Endothelial cell of umbilical vein (primary cell): ENCODE results near the gene P2RX1. TPM values are rescaled to one million over a fixed set of nuclear protein-coding genes. Genes with fewer than 3 reads are reported as not detected.
"Not testable (repeated sequence)": the region's sequence is repeated elsewhere in the genome, so short reads cannot be mapped to it uniquely, and the experiment has no call there.

ENCODE experiments used
- BruUV-seq: library from RNA; stranded (reverse); fragments of 400-500 nt; replicated peaks from 2 replicates; lab custom pipeline; 2021; lab: Mats Ljungman, UMichigan
- CTCF ChIA-PET: fragments of 300-600, 350-600 bp; sonication (Branson Sonifier 250); formaldehyde crosslinking; loops from one replicate; lab custom pipeline; 2021; ENCODE audit warnings: antibody characterized with exemption, inconsistent platforms; lab: Charles Lee
- POLR2A ChIA-PET: fragments of 300-600, 350-600 bp; sonication (Branson Sonifier 250); formaldehyde crosslinking; loops from one replicate; lab custom pipeline; 2021; ENCODE audit warnings: antibody characterized with exemption, inconsistent platforms; lab: Charles Lee
- DNase-seq: peaks from one replicate; pipeline ENCODE4 v3.0.0-alpha.2; 2011; ENCODE audit warnings: low read depth, low spot score
- FAIRE-seq: peaks from 2 replicates; lab custom pipeline; 2011; peaks lifted over from hg19 to GRCh38; lab: Jason Lieb, UNC
- H2AFZ ChIP-seq: 2 replicates; pipeline ENCODE4 v1.6.0; 2012; ENCODE audit warnings: low read depth, low read length, control low read depth, inconsistent platforms
- H3K27ac ChIP-seq: 2 replicates; pipeline ENCODE4 v1.5.1; 2011; ENCODE audit warnings: low read depth, mild to moderate bottlenecking, control low read depth, low read length, moderate library complexity; ENCODE audit not compliant: insufficient read depth
- H3K27me3 ChIP-seq, 2 experiments: 2 replicates each; pipeline versions ENCODE4 v1.6.0 to v1.6.1; 2011; ENCODE audit warnings: low read length in 2 of 2, mixed read lengths in 1 of 2; ENCODE audit not compliant: control insufficient read depth in 2 of 2, insufficient read depth in 2 of 2
- H3K36me3 ChIP-seq, 2 experiments: 2 replicates in 1 of 2; 3 replicates in 1 of 2; pipeline ENCODE4 v1.5.1; 2011; ENCODE audit warnings: low read length in 2 of 2, mild to moderate bottlenecking in 1 of 2, moderate library complexity in 1 of 2; ENCODE audit not compliant: control insufficient read depth in 2 of 2, insufficient read depth in 2 of 2; ENCODE audit errors: extremely low read depth in 1 of 2
- H3K4me1 ChIP-seq: 3 replicates; pipeline ENCODE4 v1.5.1; 2011; ENCODE audit warnings: mild to moderate bottlenecking, low read length; ENCODE audit not compliant: control insufficient read depth, insufficient read depth; ENCODE audit errors: extremely low read depth
- H3K4me2 ChIP-seq: 2 replicates; pipeline ENCODE4 v1.6.1; 2011; ENCODE audit warnings: low read length, control low read depth, mixed read lengths; ENCODE audit not compliant: insufficient read depth
- H3K4me3 ChIP-seq, 3 experiments: fragments of 200-600 bp in 1 of 3; sonication (generic), shearing (Covaris generic) in 1 of 3; replicated peaks in 1 of 3; 2 replicates each; pipeline ENCODE4 v1.5.1; 2011 to 2016; ENCODE audit warnings: control low read depth in 3 of 3, low read length in 3 of 3, mild to moderate bottlenecking in 2 of 3, inconsistent platforms in 1 of 3, low read depth in 1 of 3, moderate library complexity in 1 of 3; ENCODE audit not compliant: insufficient read depth in 1 of 3
- H3K79me2 ChIP-seq: 2 replicates; pipeline ENCODE4 v1.6.0; 2012; ENCODE audit warnings: low read length, inconsistent platforms; ENCODE audit not compliant: control insufficient read depth, insufficient read depth
- H3K9ac ChIP-seq: replicated peaks from 2 replicates; pipeline ENCODE3; 2011; ENCODE audit warnings: low read length, control low read depth; ENCODE audit not compliant: insufficient read depth; ENCODE audit errors: extremely low read depth
- H3K9me1 ChIP-seq: replicated peaks from 3 replicates; pipeline ENCODE4 v1.6.0; 2011; ENCODE audit warnings: mild to moderate bottlenecking, low read length; ENCODE audit not compliant: control insufficient read depth, insufficient read depth; ENCODE audit errors: extremely low read depth
- H3K9me3 ChIP-seq: replicated peaks from 2 replicates; pipeline ENCODE4 v1.5.1; 2012; ENCODE audit warnings: low read length, inconsistent platforms; ENCODE audit not compliant: control insufficient read depth, insufficient read depth
- H4K20me1 ChIP-seq: replicated peaks from 2 replicates; pipeline ENCODE3; 2011; ENCODE audit warnings: mild to moderate bottlenecking, low read length; ENCODE audit not compliant: control insufficient read depth, insufficient read depth; ENCODE audit errors: extremely low read depth
- EZH2 ChIP-seq: IDR thresholded peaks from 2 replicates; pipeline ENCODE4 v1.6.1; 2012; ENCODE audit warnings: borderline replicate concordance, low read depth, mild to moderate bottlenecking, moderate library complexity, low read length, inconsistent platforms; ENCODE audit not compliant: severe bottlenecking
- GATA2 ChIP-seq: IDR thresholded peaks from 2 replicates; pipeline ENCODE4 v1.7.0; 2011; ENCODE audit warnings: low read depth, mild to moderate bottlenecking, moderate library complexity, mixed read lengths, low read length; ENCODE audit not compliant: insufficient read length, insufficient read depth
- JUN ChIP-seq: IDR thresholded peaks from 2 replicates; pipeline ENCODE4 v1.6.1; 2011; ENCODE audit warnings: borderline replicate concordance, low read depth; ENCODE audit not compliant: insufficient read length, insufficient read depth
- MYC ChIP-seq: IDR thresholded peaks from one replicate; pipeline ENCODE4 v1.6.1; 2011; ENCODE audit warnings: mild to moderate bottlenecking, low read depth, low read length
- POLR2A ChIP-seq: IDR thresholded peaks from 2 replicates; pipeline ENCODE4 v1.6.1; 2012; ENCODE audit warnings: low read depth, mild to moderate bottlenecking, control low read depth, low read length
- POLR2AphosphoS5 ChIP-seq: IDR thresholded peaks from 2 replicates; pipeline ENCODE4 v1.6.1; 2012; ENCODE audit warnings: low read depth, mild to moderate bottlenecking, control low read depth, low read length, moderate library complexity; ENCODE audit not compliant: insufficient read depth
- dilution Hi-C: fragments of 300-500 bp; cut with MboI; formaldehyde crosslinking; loops from one replicate; pipeline ENCODE4 v1.15.0; 2019; ENCODE audit warnings: low sequenced_read_pairs; ENCODE audit not compliant: extremely low pct_ligation_motif_present
- intact Hi-C: fragments of 100-400 bp; cut with micrococcal nuclease; formaldehyde crosslinking; loops from one replicate; pipeline ENCODE4 v1.10.0; 2022
- polyA plus RNA-seq, 4 experiments: library from polyadenylated mRNA; depleted of rRNA in 3 of 4; stranded (reverse) in 3 of 4; unstranded in 1 of 4; fragments of >200 nt; gene quantifications; 2 replicates each; pipeline versions ENCODE4 v1.2.1 to v1.2.3, GENCODE V29; 2011 to 2012; ENCODE audit warnings: missing spikeins in 1 of 4
- total RNA-seq: library from RNA; stranded (reverse); gene quantifications from 2 replicates; pipeline ENCODE4 v1.2.3, GENCODE V29; 2021

Gene P2RX1
- total and polyA plus RNA-seq, 2 donors (not counting 3 experiments of a cell fraction or from before 2014, with no cell fraction given), result not detected

DNA sequence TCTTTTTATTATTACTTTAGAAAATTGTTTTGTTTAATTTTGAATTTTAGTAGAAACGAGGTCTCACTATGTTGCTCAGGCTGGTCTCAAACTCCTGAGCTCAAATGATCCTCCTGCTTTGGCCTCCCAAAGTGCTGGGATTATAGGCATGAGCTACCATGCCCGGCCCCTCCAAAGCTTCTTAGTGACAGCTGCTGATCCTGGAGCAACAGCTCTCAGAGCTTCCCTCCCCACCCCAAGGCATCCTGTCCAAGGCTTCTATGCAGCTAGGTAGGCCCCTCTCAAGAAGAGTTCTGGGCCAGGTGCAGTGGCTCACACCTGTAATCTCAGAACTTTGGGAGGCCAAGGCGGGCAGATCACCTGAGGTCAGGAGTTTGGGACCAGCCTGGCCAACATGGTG is 32.3 kb upstream of the P2RX1 start:
- dilution Hi-C loops, intact Hi-C loops, H3K4me3 ChIP-seq: not testable (repeated sequence)

GRCh38 chr17:3947318-3947810 is 31.1 kb upstream of the P2RX1 start:
- FAIRE-seq (no peak), DNase-seq (no peak)
- H3K9me1 ChIP-seq, result no peaks in the 10 kb centered on the region
- H3K27ac ChIP-seq, result no peak overlapping the region
- no peaks in the 10 kb centered on the region for H3K9me3 ChIP-seq
- H3K9ac ChIP-seq, result no peak overlapping the region
- ChIA-PET POLR2A (no interaction called here), CTCF (interaction anchor here (1.1 to 3.6 kb wide), 4 partner anchors 10 to 46 kb away, joined by 3 to 24 read pairs (median 4); no protein-coding TSS in a partner anchor)
- dilution Hi-C loops (no loop called here), intact Hi-C loops (no loop called here)
- H3K79me2 ChIP-seq, result no peaks in the 10 kb centered on the region
- H3K4me1 ChIP-seq, result peaks cover 3% of the 10 kb centered on the region
- no TSS peak for BruUV-seq
- H3K4me2 ChIP-seq, result no peak overlapping the region
- TF ChIP-seq MYC (no peak), POLR2AphosphoS5 (no peak), EZH2 (no peak), JUN (no peak), POLR2A (no peak), GATA2 (no peak)
- no peaks in the 10 kb centered on the region for H4K20me1 ChIP-seq
- no peak overlapping the region for H3K4me3 ChIP-seq
- H2AFZ ChIP-seq, result no peak overlapping the region
- no peaks in the 10 kb centered on the region for H3K27me3 ChIP-seq
- H3K36me3 ChIP-seq, result no peaks in the 10 kb centered on the region

More for the DNA sequence above, 32.3 kb upstream of the P2RX1 start:
- FAIRE-seq, H3K27ac ChIP-seq, H3K27me3 ChIP-seq, DNase-seq, H3K36me3 ChIP-seq, H3K9me3 ChIP-seq, H3K79me2 ChIP-seq, BruUV-seq, H3K4me2 ChIP-seq, H4K20me1 ChIP-seq, H3K4me1 ChIP-seq, POLR2A ChIA-PET, H3K9me1 ChIP-seq, H3K9ac ChIP-seq, H2AFZ ChIP-seq: not testable (repeated sequence)
- CTCF ChIA-PET, result interaction anchor here (1.0 to 3.6 kb wide), 7 partner anchors 8 to 69 kb away, joined by 3 to 24 read pairs (median 4); no protein-coding TSS in a partner anchor
